CD4-positive, alpha-beta T cell treated with Interleukin-4 for 4 hours (primary cell): ENCODE results near the gene BPIFB2.
"Not testable (repeated sequence)": the region's sequence is repeated elsewhere in the genome, so short reads cannot be mapped to it uniquely, and the experiment has no call there.

Source experiments
- DNase-seq: peaks from one replicate; pipeline ENCODE4 v3.0.0-alpha.2; 2020

The BPIFB2 gene

GRCh38 chr20:33042983-33043730 is 35.7 kb downstream of the BPIFB2 start:
- DNase-seq = no peak

DNA sequence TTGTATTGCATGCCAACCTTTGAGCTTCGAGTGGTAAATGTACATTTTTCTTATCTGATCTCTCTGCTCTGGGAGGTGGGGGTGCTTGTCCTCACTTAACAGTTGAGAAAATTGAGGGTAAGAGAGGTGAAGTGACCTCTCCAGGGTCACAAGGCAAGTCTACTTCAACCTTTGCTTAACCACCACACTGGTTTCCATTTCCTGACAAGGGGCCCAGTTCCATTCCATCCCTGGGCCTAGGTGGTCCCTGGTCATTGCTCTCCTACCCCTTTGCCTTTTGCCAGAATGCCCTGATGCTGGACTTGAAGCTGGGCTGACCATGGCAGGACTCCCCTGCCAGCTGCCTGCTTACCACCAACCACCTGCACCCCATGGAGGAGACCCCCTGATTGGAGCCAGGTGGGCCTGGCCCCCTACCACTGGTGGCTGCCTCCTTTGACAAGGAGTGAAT is 36.3 kb downstream of the BPIFB2 start:
- no peak for DNase-seq

DNA sequence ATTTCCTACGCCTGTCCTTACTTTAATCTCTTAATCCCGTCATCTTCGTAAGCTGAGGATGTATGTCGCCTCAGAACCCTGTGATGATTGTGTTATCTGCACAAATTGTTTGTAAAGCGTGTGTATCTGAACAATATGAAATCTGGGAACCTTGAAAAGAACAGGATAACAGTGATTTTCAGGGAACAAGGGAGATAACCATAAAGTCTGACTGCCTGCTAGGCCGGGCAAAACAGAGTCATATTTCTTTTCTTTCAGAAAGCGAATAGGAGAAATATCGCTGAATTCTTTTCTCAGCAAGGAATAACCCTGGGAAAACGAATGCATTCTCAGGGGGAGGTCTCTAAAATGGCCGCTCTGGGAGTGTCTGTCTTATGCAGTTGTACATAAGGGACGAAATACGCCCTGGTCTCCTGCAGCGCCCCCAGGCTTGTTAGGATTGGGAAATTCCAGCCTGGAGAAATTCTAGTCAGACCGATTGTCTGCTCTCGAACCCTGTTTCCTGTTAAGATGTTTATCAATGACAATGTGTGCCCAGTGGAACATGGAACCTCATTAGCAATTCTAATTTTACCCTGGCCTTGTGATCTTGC is 37.7 kb downstream of the BPIFB2 start:
- not testable (repeated sequence) for DNase-seq

DNA sequence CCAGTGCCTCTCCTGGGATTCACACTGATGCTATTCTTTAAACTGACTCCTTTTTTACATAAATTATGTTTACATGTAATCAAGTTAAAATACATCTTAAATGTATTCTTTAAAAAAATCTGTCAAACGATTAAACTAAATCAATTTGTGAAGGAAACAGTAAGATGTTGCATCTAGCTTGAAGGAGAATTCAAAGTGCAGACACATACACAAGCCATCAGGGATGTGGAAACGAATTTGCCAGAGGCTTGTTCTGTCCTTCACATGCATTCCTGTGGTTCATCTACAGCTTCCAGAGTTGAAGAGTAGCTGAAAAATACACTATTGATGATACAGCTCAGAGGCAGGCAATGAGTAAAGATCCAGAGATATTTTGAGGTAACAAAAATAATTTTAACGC is 38.9 kb downstream of the BPIFB2 start:
- DNase-seq = no peak

- DNase-seq = no peak
These were observed 43.8 kb downstream of the BPIFB2 start for GRCh38 chr20:33051333-33051732.

DNA sequence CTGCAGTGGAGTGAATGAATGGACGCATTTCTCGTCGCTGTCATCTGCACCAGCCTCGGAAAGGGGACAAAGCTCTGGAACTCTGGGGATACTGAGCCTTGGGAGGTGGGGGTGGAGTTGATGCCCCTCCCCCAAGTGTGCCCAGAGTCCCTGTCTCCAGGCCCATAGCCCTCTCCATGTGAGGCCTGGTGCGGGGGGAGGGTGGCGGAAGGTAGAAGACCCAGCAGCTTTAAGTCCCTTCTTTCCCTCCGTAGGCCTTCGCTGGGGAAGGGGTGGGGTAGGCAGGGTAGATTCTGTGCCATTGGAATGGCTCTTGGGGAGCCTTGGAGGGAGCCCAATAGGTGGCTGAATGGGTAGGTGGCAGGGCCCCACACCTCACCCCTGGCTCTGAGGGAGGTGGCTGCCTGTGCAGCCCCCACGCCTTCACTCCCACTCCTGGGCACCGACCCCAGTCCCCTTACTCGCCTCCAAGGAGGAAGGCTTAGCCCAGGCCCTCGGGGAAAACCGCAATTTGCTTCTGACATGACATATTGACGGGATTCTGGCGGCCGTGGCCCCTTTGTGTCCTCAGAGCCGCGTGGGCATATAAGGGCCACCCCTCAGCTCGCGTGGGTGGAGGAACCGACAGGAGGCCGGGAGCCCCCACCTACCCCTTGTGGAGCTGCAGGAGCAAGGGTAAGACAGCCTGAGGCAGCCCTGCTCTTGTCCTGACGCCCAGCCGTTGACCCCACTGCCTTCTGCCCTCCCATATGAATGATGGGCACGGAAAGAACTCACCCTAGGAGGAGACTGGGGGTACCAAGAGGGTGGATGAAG is 46.0 kb downstream of the BPIFB2 start, which contains the start of gene BPIFB3:
TSS of gene BPIFB3 (plus strand) at position 613 of the 816 bp plus-strand sequence. CDS start 1,533 bp downstream, outside the sequence.
- no peak for DNase-seq

- no peak for DNase-seq
These were observed 46.9 kb downstream of the BPIFB2 start for GRCh38 chr20:33054381-33054780.

DNA sequence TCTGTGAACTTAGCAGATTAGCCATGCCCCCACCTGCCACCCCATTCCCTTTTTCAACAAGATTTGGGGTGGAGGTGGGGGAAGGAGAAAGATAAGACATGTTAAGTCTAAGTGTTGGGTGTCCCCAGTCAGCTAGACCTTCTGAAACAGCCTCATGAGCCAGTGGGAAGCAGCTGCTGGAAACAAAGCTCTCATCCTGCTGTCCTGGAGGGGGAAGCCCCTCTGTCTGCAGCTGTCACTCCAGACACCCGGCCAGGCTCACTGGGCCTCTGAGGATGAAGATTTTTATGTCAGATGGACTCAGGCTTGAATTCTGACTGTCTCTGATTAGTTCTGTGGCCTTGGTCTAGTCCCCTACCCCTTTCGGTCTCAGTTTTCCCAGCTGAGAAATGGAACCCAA is 47.3 kb downstream of the BPIFB2 start:
- no peak for DNase-seq

- DNase-seq = no peak
These were observed 51.6 kb downstream of the BPIFB2 start for GRCh38 chr20:33059136-33059535.

DNA sequence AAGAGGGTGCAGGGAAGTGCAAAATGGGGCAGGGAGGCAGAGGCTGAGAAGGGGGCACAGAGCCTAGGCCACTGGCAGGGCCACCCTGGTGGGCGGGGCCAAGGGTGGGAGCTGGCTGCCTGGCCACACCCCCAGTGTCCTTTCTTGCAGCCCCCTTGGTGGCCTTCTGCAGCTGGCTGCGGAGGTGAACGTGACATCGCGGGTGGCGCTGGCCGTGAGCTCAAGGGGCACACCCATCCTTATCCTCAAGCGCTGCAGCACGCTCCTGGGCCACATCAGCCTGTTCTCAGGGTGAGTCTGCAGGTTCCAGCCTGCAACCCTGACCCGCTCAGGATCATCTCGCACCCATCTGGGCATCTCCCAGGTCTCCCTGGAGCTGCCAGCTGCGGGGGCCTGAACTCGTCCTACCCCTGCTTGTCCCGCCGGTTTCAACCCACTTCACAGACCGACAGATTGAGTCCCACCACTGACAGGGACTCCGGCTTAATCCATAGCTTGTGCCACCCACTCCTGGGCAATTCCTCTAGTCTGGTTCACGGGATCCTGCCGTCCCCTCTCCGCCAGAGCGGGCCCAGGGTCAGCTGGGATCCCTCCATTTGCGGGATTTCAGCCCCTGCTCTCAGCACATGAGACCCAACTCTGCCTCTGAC is 52.4 kb downstream of the BPIFB2 start:
- no peak for DNase-seq

DNA sequence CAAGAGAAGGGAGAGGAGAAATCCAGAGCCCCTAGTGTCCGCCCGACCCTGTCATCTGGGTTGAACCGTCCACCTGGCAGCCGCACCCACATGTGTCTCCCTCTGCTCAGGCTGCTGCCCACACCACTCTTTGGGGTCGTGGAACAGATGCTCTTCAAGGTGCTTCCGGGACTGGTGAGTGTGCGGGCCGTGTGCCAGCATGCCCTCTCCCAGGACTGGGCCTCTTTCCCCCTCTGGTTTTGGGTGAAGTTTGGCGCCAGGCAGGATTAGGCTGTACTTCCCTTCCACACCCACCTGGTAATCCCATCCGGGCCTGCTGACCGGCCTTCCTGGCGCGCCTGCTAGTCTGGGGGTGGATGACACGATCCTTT is 54.1 kb downstream of the BPIFB2 start:
- no peak for DNase-seq

- DNase-seq = no peak
These were observed 54.8 kb downstream of the BPIFB2 start for GRCh38 chr20:33062105-33062824.

DNA sequence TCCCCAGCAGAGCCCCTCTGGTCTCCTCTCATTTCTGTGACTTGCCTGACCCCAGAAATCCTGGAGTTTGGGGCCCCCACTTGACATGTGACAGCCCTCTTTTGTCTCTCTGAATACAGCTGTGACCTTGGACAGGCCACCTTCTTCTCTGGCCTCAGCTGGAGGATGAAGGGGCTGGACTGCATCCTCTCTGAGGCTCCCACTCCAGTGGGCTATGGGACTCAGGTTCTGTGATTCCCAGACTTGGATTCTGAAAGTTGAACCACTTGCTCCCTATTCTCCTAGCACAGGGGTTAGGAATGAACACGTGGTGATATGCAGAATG is 55.3 kb downstream of the BPIFB2 start:
- no peak for DNase-seq

GRCh38 chr20:33063271-33063670 is 55.8 kb downstream of the BPIFB2 start:
- DNase-seq = no peak

GRCh38 chr20:33064572-33065287 is 57.2 kb downstream of the BPIFB2 start:
- no peak for DNase-seq

GRCh38 chr20:33065785-33066184 is 58.3 kb downstream of the BPIFB2 start:
- DNase-seq = no peak

DNA sequence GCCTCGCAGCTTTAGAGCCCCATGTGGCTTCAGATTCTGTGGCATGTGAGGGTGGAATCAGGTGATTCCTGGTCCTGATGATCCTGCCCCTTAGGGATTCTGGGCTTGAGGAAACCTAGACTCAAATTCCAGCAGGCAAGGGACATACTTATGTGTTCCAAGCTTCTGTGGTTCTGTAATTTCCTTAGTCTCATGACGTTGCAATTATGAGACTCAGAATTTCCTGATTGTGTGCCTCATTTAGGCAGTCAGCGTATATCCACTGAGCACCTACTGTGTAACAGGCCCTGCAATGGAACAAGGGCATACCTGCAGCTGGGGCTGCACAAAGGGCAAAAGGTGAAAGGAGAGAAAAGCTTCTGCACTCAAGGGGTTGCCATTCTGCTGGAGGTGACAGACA is 60.3 kb downstream of the BPIFB2 start:
- no peak for DNase-seq

- no peak for DNase-seq
These were observed 60.9 kb downstream of the BPIFB2 start for GRCh38 chr20:33068251-33068939.

DNA sequence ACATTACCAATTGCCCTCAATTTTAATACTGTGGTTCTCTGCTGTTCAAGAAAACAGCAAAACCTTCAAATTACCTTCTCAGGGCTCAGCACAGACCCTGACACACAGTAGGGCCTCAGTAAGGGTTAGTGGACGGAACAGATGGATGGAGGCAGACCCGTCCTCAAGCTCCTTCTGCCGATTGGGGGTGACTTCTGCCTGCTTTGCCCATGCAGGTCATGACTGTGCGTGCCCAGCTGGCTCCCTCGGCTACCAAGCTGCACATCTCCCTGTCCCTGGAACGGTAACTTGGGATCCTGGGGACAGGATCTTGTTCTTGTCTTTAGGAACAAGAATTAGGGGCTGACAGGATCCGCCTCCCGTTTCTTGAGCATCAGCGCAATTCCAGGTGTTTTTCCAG is 62.2 kb downstream of the BPIFB2 start:
- DNase-seq = no peak

DNA sequence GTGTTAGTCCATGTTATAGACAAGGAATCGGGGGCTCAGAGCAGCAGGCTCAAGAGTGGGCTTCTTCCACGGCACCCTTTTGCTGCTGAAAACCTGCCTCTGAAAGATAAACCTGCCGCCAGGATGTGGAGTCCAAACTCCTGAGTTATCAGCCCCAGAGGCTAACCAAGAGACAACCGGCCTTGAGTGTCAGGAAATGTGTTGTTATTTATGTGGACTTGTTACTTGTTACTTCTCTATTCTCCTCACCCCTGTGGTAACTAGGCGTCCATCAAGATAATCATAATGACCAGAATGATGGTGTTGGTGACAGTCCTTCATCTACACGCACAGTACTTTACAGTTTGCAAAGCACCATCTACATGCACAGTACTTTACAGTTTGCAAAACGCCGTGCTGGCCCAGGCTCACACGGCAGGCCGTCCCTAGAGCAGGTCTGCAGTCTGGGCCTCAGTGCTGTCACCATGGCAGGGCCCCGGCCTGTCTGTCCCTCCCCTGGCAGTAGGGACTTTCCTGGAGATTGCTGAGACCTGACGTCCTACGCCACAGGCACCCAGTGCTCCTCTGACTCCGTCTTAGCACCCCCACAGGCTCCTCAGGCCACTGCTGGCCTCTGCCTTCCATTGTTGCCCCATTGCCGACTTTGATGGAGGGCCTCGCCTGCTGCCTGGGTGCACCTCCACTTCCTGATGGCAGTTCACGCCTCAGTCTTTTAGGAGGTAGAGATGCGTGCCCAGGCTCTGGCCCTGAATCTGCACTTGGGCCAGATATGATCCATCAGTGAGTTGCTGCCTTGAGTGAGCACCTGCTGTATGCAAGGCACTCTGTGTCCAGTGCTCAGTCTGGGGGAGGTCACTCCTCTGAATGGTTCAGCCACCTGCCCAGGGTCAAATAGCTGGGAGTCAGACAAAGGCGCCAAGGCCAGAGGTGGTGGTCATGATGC is 62.9 kb downstream of the BPIFB2 start:
- DNase-seq = no peak
